ENCODE measurements around the gene SARDH. TPM values are rescaled to one million over a fixed set of nuclear protein-coding genes. Genes with fewer than 3 reads are reported as not detected.

Gene SARDH
- total and polyA plus RNA-seq, 8 donors = 8.9 to 43.3 (median 20.5) TPM

- FAIRE-seq (no peak), DNase-seq (peak in 1 of 6 donors; percentile 39), ATAC-seq (no peak)
- Histone ChIP-seq H3K36me3 (no peaks in the 10 kb centered on the region), H3K4me1 (no peaks in the 10 kb centered on the region), H3K27me3 (no peaks in the 10 kb centered on the region), H3K9me3 (no peaks in the 10 kb centered on the region), H3K27ac (no peak overlapping the region), H3K4me3 (no peak overlapping the region)
- 84 to 90% methylated on average over 7 of the region's 7 CpGs for WGBS, 2 donors
- no peak for TF ChIP-seq CTCF (IDR thresholded peaks at IDR 0.05)
- intact Hi-C loops (cut with DNase I) = no loop called here
Observed at GRCh38 chr9:133742251-133742650, 4.1 kb upstream of the SARDH start.

- no peaks in the 10 kb centered on the region for H3K27me3 ChIP-seq
- no peaks in the 10 kb centered on the region for H3K36me3 ChIP-seq
- H3K9me3 ChIP-seq = no peaks in the 10 kb centered on the region
- H3K4me3 ChIP-seq = no peak overlapping the region
- intact Hi-C loops (cut with DNase I) = no loop called here
- H3K27ac ChIP-seq = no peak overlapping the region
- 92 to 93% methylated on average over 14 of the region's 14 CpGs for WGBS, 2 donors
- no peaks in the 10 kb centered on the region for H3K4me1 ChIP-seq
- ATAC-seq (no peak), DNase-seq (peak in 1 of 6 donors; percentile 18), FAIRE-seq (no peak)
- TF ChIP-seq CTCF (IDR thresholded peaks at IDR 0.05) = no peak
Observed at GRCh38 chr9:133741716-133742115, 3.6 kb upstream of the SARDH start.

- Histone ChIP-seq H3K4me3 (no peak overlapping the region), H3K36me3 (no peaks in the 10 kb centered on the region), H3K27me3 (no peaks in the 10 kb centered on the region), H3K9me3 (no peaks in the 10 kb centered on the region), H3K27ac (no peak overlapping the region), H3K4me1 (no peaks in the 10 kb centered on the region)
- ATAC-seq = no peak
- DNase-seq = peak in 2 of 6 donors; percentile 6 to 36
- intact Hi-C loops (cut with DNase I) = no loop called here
- no peak for TF ChIP-seq CTCF (IDR thresholded peaks at IDR 0.05)
- 86 to 95% methylated on average over 8 of the region's 8 CpGs for WGBS, 2 donors
- no peak for FAIRE-seq
Observed at GRCh38 chr9:133740911-133741310, 2.8 kb upstream of the SARDH start.

GRCh38 chr9:133739408-133740280 lies 1.5 kb upstream of the SARDH start:
- FAIRE-seq (no peak), ATAC-seq (no peak), DNase-seq (peak in 3 of 6 donors; percentile 8 to 46 (median 37))
- no peaks in the 10 kb centered on the region for H3K36me3 ChIP-seq
- no peaks in the 10 kb centered on the region for H3K9me3 ChIP-seq
- 88 to 92% methylated on average over 17 of the region's 17 CpGs for WGBS, 2 donors
- intact Hi-C loops (cut with DNase I) = no loop called here
- no peak for TF ChIP-seq CTCF (IDR thresholded peaks at IDR 0.05)
- H3K27ac ChIP-seq = no peak overlapping the region
- no peaks in the 10 kb centered on the region for H3K4me1 ChIP-seq
- H3K27me3 ChIP-seq = no peaks in the 10 kb centered on the region
- H3K4me3 ChIP-seq = no peak overlapping the region

GRCh38 chr9:133738640-133739225 lies 581 bp upstream of the SARDH start:
- Histone ChIP-seq H3K4me3 (peak overlapping the region in 1 of 4 donors; percentile 33), H3K27ac (no peak overlapping the region), H3K27me3 (no peaks in the 10 kb centered on the region), H3K36me3 (no peaks in the 10 kb centered on the region), H3K4me1 (no peaks in the 10 kb centered on the region), H3K9me3 (no peaks in the 10 kb centered on the region)
- peak in 2 of 6 donors; percentile 28 to 77 for DNase-seq
- no peak for FAIRE-seq
- intact Hi-C loops (cut with DNase I) = no loop called here
- no peak for TF ChIP-seq CTCF (IDR thresholded peaks at IDR 0.05)
- WGBS, 2 donors = 76 to 79% methylated on average over 13 of the region's 13 CpGs
- no peak for ATAC-seq

Measured in pancreas (tissue), 10 donors.